ENCODE results near the gene DDX27. TPM values are rescaled to one million over a fixed set of nuclear protein-coding genes. Genes with fewer than 3 reads are reported as not detected.

DDX27 gene
- total RNA-seq, 1 donor from 2014 or later, result 61.1 TPM

GRCh38 chr20:49278036-49278817 lies 59.0 kb downstream of the DDX27 start, which contains the start of gene ZNFX1:
Gene ZNFX1 (minus strand): TSS chr20:49278057. CDS start chr20:49275839, 2,218 bp downstream.
- peak; percentile 89 for DNase-seq (ENCODE audit: low read depth)

DNA sequence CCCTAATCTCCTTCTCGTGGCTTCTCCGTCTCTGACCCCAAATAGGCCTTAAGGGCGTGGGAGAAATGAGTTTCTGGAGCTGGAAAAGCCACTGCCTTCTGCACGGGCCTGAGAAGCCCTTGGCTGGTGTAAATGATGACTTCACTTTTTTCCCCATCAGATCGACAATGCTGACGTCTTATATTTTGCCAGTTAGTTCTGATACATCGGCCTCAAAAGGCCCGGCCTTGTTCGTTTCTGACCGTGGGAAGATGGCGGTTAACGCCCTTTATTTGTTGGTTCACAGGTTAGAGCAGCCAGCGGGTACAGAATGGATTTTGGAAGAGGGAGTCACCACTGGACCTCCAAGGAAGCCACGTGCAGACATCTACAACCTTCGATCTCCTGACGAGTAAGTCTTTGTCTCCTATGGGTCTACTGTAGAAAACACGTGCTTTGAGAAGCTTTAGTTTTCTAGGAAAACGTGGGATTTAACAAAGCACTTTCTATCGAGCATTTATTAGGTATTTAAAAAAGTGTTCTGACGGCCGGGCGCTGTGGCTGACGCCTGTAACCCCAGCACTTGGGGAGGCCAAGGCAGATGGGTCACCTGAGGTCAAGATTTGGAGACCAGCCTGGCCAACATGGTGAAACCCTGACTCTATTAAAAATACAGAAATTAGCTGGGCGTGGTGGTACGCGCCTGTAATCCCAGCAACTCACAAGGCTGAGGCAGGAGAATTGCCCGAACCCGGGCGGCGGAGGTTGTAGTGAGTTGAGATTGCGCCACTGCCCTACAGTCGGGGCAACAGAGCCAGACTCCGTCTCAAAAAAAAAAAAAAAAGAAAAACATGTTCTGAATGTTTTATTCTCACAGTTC lies 59.8 kb downstream of the DDX27 start:
- DNase-seq (ENCODE audit: low read depth), result no peak

- DNase-seq (ENCODE audit: low read depth), result no peak
These were observed 60.7 kb downstream of the DDX27 start for GRCh38 chr20:49279677-49280462.

DNA sequence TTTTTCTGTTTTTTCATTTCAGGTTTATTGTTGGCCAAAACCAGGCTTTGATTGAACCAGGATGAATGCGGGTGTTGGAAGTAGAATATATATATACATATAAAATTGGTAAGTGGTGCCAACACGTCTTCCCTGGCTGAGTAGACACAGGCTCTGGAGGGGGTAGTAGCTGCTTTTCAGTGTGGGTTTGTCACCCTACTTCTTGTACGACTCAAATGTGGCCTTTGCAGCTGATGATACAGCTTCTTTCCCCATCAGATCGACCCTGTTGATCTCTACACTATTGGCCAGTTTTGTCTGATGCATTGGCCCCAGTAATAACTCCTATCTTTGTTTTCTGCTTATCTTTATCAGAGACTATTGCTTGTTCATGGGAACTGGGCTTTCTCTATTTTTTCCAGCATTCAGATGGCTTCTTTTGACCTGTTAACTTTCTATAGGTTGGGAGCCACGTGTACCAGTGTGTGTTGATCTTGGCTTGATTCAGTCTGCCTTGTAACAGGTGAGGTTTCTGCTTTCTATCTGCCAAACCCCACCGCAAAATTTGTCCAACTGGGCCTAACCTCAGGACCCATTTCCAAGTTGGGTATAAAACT lies 61.3 kb downstream of the DDX27 start:
- no peak for DNase-seq (ENCODE audit: low read depth)

- DNase-seq (ENCODE audit: low read depth), result peak; percentile 51
These were observed 62.1 kb downstream of the DDX27 start for GRCh38 chr20:49281059-49281912.

DNA sequence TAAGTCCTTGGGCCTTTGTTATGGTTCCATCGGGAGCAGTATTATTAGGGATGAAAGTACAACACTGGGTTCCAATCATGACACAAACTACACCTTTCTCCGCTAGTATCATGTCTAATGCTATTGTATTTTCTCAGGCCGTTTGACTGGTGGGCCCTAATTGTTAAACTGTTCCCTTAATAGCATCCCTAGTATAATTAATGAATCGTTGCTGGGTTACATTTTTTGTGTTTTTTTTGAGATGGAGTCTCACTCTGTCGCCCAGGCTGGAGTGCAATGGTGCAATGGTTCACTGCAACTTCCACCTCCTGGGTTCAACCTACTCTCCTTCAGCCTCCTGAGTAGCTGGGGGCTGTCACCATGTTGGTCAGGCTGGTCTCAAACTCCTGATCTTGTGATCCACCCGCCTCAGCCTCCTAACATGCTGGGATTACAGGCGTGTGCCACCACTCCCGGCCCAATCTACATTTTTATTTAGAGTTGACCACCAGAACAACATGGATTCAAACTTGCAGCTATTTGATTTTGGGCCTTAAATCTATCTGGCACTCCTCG lies 62.8 kb downstream of the DDX27 start:
- no peak for DNase-seq (ENCODE audit: low read depth)

DNA sequence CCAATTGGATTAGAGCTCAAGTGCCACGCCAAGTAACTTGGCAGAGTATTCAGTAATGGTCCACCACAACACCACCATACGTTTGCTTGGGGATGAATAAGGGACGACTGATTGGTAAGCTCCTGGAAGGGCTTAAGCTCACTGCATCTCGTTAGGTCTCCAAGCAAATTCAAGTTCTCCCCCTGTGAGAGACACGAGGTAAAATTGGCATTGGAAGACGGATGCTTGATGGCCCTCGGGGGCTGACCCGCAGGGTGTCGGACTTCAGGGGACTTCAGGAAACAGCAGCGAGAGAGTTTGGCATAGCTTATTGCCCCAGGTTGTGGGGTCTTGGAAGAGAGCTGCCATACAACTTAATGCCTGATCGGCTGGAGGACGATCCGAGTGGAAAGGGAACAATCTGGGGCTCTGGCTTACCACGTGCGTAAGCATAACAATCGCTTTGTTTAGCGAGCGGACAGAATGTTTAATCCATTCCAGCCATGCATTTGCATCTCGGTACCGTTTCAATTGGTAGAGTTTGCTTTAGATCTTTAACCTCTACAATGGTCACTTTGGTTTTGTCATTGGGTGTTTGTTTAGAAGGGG lies 63.5 kb downstream of the DDX27 start:
- no peak for DNase-seq (ENCODE audit: low read depth)

DNA sequence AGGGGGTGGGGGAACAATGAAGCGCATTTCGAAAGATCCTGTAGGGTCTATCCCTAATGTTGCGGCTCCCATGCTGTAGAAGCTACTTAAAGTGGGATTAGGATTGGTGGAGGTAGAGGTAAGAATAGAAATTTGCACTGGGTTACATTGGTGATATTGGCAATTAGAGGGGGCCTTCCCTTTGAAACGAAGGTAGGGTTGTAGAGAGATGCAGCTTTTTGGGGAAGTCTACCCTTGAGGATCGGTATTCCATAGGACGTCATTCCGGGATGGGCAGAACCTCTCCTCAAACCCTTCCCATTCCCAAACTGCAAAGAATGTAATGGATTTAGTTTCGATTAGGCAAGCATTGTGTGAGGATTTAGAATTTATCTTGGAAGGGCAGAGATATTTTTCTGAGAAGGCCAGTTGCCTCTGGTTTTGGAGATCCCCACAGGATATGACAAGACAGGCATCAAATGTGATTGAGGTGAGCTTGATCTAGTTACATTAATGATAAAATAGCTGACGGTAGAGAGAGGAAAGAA lies 64.0 kb downstream of the DDX27 start:
- no peak for DNase-seq (ENCODE audit: low read depth)

GRCh38 chr20:49283703-49284625 lies 64.7 kb downstream of the DDX27 start:
- no peak for DNase-seq (ENCODE audit: low read depth)

DNA sequence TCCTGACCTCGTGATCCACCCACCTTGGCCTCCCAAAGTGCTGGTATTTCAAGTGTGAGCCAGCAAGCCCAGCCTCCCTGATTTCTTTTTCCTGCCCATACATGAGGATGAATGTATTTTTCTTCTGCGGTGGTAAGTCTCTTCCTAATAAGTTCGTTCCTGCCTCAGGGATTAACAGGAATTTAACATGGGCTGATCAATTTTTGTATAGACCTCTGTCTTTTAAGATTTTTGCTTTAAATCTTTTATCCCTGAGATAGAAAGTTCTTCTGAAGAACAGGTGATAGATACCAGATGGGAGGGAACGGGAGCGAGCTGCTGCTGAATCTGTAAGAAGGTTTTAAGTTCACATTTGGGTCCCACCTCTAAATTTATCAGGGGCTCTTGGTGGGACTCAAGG lies 65.6 kb downstream of the DDX27 start:
- DNase-seq (ENCODE audit: low read depth), result no peak

DNA sequence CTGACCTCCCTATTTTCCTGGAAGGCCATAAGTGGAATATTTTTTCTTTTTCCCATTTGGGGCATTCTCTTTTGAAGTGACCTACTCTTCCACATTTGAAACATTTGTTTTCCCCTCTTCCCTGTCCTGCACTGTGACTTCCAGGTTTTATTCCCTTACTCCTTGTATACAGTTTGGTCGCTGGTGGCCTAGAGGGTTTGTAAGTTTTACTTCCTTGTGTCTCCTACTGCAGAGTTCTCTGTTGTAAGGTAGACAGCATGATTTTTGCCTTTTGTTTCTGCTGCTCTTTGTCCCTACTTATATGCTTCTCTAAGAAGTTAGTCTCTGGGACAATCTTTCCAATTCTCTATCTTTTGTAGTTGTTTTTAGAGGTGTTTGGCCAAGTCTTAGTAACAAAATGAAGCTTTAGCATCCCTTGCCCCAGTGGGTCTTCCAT lies 66.0 kb downstream of the DDX27 start:
- DNase-seq (ENCODE audit: low read depth), result no peak

GRCh38 chr20:49285813-49286494 lies 66.7 kb downstream of the DDX27 start:
- DNase-seq (ENCODE audit: low read depth), result no peak

DNA sequence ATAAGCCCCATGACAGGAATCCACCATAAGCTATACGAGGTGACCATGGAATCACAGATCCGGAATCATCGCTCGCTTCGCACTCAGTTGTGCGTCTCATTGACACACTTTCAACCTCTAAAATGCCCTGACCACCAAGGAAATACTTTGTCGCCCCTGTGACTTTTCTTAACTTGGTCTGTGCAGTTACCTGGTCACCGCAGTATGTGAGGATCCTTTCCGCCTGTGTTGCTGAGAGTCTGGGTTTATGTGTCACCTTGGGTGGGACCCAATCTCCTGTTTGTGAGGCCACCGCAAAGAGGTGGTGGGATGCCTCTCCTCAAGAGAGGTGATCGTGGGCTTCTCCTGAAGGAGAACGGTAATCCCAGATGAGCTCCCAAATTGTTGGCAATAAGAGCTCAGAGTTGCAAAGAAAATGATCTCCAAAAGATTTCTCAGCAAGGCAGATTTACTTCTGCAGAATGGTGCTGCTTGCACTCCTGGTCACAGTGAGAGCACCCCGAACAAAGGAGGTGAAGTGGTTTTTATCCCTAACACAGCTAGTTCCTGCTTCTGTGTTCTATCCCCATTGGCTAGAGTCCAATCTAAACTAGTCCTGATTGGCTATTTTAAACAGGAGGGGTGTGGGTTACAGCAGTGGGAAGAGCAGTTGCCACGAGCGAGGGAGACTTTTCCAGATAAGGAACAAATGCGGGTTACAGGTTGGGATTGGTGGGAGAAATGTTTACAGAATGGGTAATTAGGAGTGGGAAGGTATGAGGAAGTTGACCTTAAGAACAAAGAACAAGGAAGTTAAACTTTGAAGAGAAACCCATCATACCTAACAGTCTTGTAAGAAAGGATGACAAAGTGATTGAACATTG lies 67.7 kb downstream of the DDX27 start:
- peak; percentile 74 for DNase-seq (ENCODE audit: low read depth)

DNA sequence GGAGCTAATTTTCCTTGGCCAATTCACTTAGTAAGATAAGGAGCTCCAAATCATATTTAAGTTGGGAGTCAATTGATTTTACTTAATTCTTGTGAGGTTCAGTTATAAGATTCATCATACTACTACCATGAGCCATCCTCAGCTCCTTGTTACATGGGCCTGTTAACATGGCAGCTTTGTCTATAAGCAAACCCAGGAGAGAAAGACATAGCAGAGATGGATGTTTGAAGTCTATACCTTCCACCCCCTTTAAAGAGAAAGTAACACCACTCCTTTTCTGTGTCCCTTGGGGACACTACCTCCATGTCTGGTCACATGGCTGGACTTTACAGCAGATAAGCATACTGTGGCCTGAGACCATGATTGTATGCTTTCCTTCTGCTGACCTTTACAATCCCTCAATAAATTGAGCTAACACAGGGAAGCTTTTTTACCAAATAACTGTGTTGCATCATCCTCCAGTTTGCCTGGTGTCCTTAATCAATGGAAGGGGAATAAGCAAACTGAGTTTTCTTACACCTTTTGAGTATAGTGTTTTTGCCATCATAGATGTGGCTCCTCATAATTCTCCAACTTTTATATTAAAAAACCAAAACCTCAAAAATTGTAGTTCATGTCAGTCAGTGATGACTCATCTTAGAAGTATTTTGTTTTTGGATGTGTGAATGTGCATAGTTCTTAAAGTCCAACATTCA lies 68.5 kb downstream of the DDX27 start:
- peak; percentile 58 for DNase-seq (ENCODE audit: low read depth)

DNA sequence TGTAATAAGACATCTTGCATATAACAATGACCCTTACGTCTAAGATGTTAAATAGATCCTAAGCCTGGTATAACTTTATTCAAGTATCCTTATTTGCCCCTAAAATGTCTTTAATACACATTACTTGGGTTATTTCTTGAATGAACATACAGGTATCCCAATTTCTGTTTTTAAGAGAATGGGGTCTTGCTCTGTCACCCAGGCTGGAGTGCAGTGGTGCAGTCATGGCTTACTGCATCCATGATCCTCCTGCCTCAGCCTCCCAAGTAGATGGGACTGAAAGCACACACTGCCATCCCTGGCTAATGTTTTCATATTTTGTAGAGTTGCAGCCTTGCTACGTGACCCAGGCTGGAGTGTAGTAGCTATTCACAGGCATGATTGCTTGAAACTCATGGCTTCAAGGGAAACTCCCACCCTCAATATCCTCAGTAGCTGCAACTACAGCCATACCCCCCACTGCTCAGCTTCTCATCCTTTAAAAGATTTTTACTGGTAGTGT lies 69.1 kb downstream of the DDX27 start:
- DNase-seq (ENCODE audit: low read depth), result no peak
